Liver (tissue), 9 donors: Measurements from ENCODE around the gene PPP2R2B. TPM values are rescaled to one million over a fixed set of nuclear protein-coding genes. Genes with fewer than 3 reads are reported as not detected.

Experiments
- DNase-seq: peaks from one replicate; pipeline ENCODE4 v3.0.0-alpha.2; 2017; ENCODE audit warnings: low spot score
- H3K27ac ChIP-seq, 2 donors: one replicate each; pipeline ENCODE4 v1.7.0; 2013; ENCODE audit warnings: inconsistent platforms in 2 of 2, low read length in 2 of 2, control low read depth in 1 of 2, low read depth in 1 of 2, mild to moderate bottlenecking in 1 of 2
- H3K27me3 ChIP-seq, 4 donors: one replicate each; pipeline versions ENCODE4 v1.6.1 to v1.7.0; 2013; ENCODE audit warnings: low read length in 3 of 4, inconsistent platforms in 1 of 4, mild to moderate bottlenecking in 1 of 4, moderate library complexity in 1 of 4; ENCODE audit not compliant: control insufficient read depth in 4 of 4, insufficient read depth in 4 of 4
- H3K36me3 ChIP-seq, 4 donors: one replicate each; pipeline versions ENCODE4 v1.6.1 to v1.7.0; 2013; ENCODE audit warnings: low read length in 3 of 4, mild to moderate bottlenecking in 3 of 4, low read depth in 1 of 4, moderate library complexity in 1 of 4; ENCODE audit not compliant: control insufficient read depth in 4 of 4, insufficient read depth in 3 of 4
- H3K4me1 ChIP-seq, 4 donors: one replicate each; pipeline versions ENCODE4 v1.6.1 to v1.7.0; 2013; ENCODE audit warnings: low read length in 3 of 4, mild to moderate bottlenecking in 3 of 4, moderate library complexity in 1 of 4; ENCODE audit not compliant: control insufficient read depth in 4 of 4, insufficient read depth in 4 of 4
- H3K4me3 ChIP-seq, 3 donors: one replicate each; pipeline versions ENCODE4 v1.6.1 to v1.7.0; 2013; ENCODE audit warnings: low read length in 3 of 3, control low read depth in 1 of 3, low read depth in 1 of 3, mild to moderate bottlenecking in 1 of 3
- H3K9ac ChIP-seq, 2 donors: one replicate each; pipeline ENCODE4 v1.7.0; 2013; ENCODE audit warnings: low read length in 2 of 2, mild to moderate bottlenecking in 2 of 2, moderate library complexity in 2 of 2, control low read depth in 1 of 2, low read depth in 1 of 2
- H3K9me3 ChIP-seq, 4 donors: one replicate each; pipeline versions ENCODE4 v1.6.1 to v1.7.0; 2013; ENCODE audit warnings: low read length in 3 of 4; ENCODE audit not compliant: control insufficient read depth in 4 of 4
- ATF3 ChIP-seq: IDR thresholded peaks from 2 replicates; pipeline ENCODE4 v1.6.1; 2016; ENCODE audit warnings: antibody characterized with exemption
- CTCF ChIP-seq: fragments of 150-350 bp; IDR thresholded peaks from 2 replicates; pipeline ENCODE4 v1.5.1; 2017; ENCODE audit warnings: improper control_type of control experiment, low read depth, low read length; ENCODE audit not compliant: missing input control
- EGR1 ChIP-seq, 2 donors: IDR thresholded peaks; 2 replicates each; pipeline ENCODE4 v1.6.1; 2016 to 2018; ENCODE audit warnings: antibody characterized with exemption in 2 of 2, low read depth in 2 of 2
- FOXA1 ChIP-seq: IDR thresholded peaks from 2 replicates; pipeline ENCODE4 v1.6.1; 2016; ENCODE audit warnings: antibody characterized with exemption
- FOXA2 ChIP-seq: IDR thresholded peaks from 2 replicates; pipeline ENCODE4 v1.6.1; 2016; ENCODE audit warnings: antibody characterized with exemption
- GABPA ChIP-seq, 2 donors: IDR thresholded peaks in 1 of 2; conservative IDR thresholded peaks in 1 of 2; 2 replicates each; pipeline ENCODE4 v1.6.1; 2016; ENCODE audit warnings: antibody characterized with exemption in 2 of 2, mild to moderate bottlenecking in 1 of 2, moderate library complexity in 1 of 2
- HNF4G ChIP-seq: IDR thresholded peaks from 2 replicates; pipeline ENCODE4 v1.6.1; 2016; ENCODE audit warnings: antibody characterized with exemption
- JUND ChIP-seq, 2 donors: IDR thresholded peaks; 2 replicates each; pipeline ENCODE4 v1.6.1; 2016; ENCODE audit warnings: antibody characterized with exemption in 2 of 2
- MAX ChIP-seq: IDR thresholded peaks from 2 replicates; pipeline ENCODE4 v1.6.1; 2016; ENCODE audit warnings: antibody characterized with exemption
- NR2F2 ChIP-seq: IDR thresholded peaks from 2 replicates; pipeline ENCODE4 v1.6.1; 2016; ENCODE audit warnings: antibody characterized with exemption
- RAD21 ChIP-seq, 2 donors: IDR thresholded peaks; 2 replicates each; pipeline ENCODE4 v1.6.1; 2016; ENCODE audit warnings: antibody characterized with exemption in 2 of 2, mild to moderate bottlenecking in 2 of 2
- REST ChIP-seq: IDR thresholded peaks from 2 replicates; pipeline ENCODE4 v1.6.1; 2016; ENCODE audit warnings: antibody characterized with exemption, mild to moderate bottlenecking
- SP1 ChIP-seq: IDR thresholded peaks from 2 replicates; pipeline ENCODE4 v1.6.1; 2018; ENCODE audit warnings: antibody characterized with exemption, mild to moderate bottlenecking
- TAF1 ChIP-seq: conservative IDR thresholded peaks from 2 replicates; pipeline ENCODE4 v1.6.1; 2016; ENCODE audit warnings: antibody characterized with exemption, mild to moderate bottlenecking
- YY1 ChIP-seq: IDR thresholded peaks from 2 replicates; pipeline ENCODE4 v1.6.1; 2016; ENCODE audit warnings: antibody characterized with exemption, mild to moderate bottlenecking
- ZBTB33 ChIP-seq: IDR thresholded peaks from 2 replicates; pipeline ENCODE4 v1.6.1; 2016; ENCODE audit warnings: antibody characterized with exemption
- WGBS: extraction: QIAGEN DNeasy Blood & Tissue Kit; methylation state at CpG from one replicate; pipeline ENCODE4 v1.1.7; 2013; 5-methylcytosine and 5-hydroxymethylcytosine counted together
- polyA plus RNA-seq, 2 donors: library from polyadenylated mRNA; stranded (reverse) in 1 of 2; unstranded in 1 of 2; fragments of 200-250 nt in 1 of 2; fragments of >200 nt in 1 of 2; fragmentation: Nextera tagmentation in 1 of 2; extraction: Ambion mirVana in 1 of 2; gene quantifications; one replicate each; pipeline versions ENCODE4 v1.2.1 to v1.2.3, GENCODE V29; 2013 to 2015
- total RNA-seq, 2 donors: library from RNA; depleted of rRNA; stranded (reverse); fragments of >200 nt; gene quantifications; one replicate each; pipeline ENCODE4 v1.2.3, GENCODE V29; 2014
- donor health status: healthy.
- donor health status: healthy.
- donor health status: healthy.
- donor health status: healthy.
- donor health status: healthy.

PPP2R2B gene
- total and polyA plus RNA-seq, 4 donors: 0.15 to 6.3 (median 0.40) TPM

- TF ChIP-seq SP1: no peak
- TF ChIP-seq RAD21 (IDR thresholded peaks at IDR 0.05): no peak
These were observed 278.2 kb downstream of the PPP2R2B start (continued) for GRCh38 chr5:146600376-146600775.

- TF ChIP-seq NR2F2 (no peak), RAD21 (IDR thresholded peaks at IDR 0.05) (no peak), TAF1 (no peak), YY1 (no peak), HNF4G (no peak), ZBTB33 (no peak)
- WGBS: 93% methylated on average over 1 of the region's 1 CpG
These were observed 279.3 kb downstream of the PPP2R2B start for GRCh38 chr5:146599261-146599660.

GRCh38 chr5:146595088-146595487, 283.5 kb downstream of the PPP2R2B start:
- Histone ChIP-seq H3K4me1 (no peaks in the 10 kb centered on the region), H3K27me3 (peaks cover 0 to 3% (median 0%) of the 10 kb centered on the region in 4 donors), H3K9me3 (no peaks in the 10 kb centered on the region), H3K4me3 (no peak overlapping the region), H3K27ac (no peak overlapping the region), H3K9ac (no peak overlapping the region), H3K36me3 (no peaks in the 10 kb centered on the region)
- WGBS: 76% methylated on average over 2 of the region's 2 CpGs
- no peak for DNase-seq
- TF ChIP-seq HNF4G (no peak), NR2F2 (no peak), YY1 (no peak), GABPA (IDR thresholded peaks at IDR 0.05 in 1 of 2, conservative IDR thresholded peaks at IDR 0.05 in 1 of 2) (no peak), ATF3 (no peak), SP1 (no peak), EGR1 (IDR thresholded peaks at IDR 0.05; ENCODE audit: low read depth in 2 of 2) (no peak), REST (no peak), MAX (no peak), CTCF (no peak), FOXA1 (no peak), JUND (IDR thresholded peaks at IDR 0.05) (no peak), FOXA2 (no peak), TAF1 (no peak)

More at GRCh38 chr5:146599261-146599660, 279.3 kb downstream of the PPP2R2B start:
- Histone ChIP-seq H3K4me1 (no peaks in the 10 kb centered on the region), H3K36me3 (no peaks in the 10 kb centered on the region), H3K27ac (no peak overlapping the region), H3K9ac (no peak overlapping the region), H3K27me3 (peaks cover 0 to 3% (median 0%) of the 10 kb centered on the region in 4 donors), H3K9me3 (no peaks in the 10 kb centered on the region), H3K4me3 (no peak overlapping the region)
- no peak for DNase-seq
